Fibroblast of lung (primary cell): ENCODE data around the gene NARF.

ENCODE experiments used
- CTCF ChIP-seq, 2 donors: IDR thresholded peaks in 1 of 2; conservative IDR thresholded peaks in 1 of 2; 1 replicate in 1 of 2; 2 replicates in 1 of 2; pipeline ENCODE4 v1.5.1; 2011 to 2012; ENCODE audit warnings: low read length in 2 of 2, control low read depth in 1 of 2, inconsistent platforms in 1 of 2, low read depth in 1 of 2, mild to moderate bottlenecking in 1 of 2
- EZH2 ChIP-seq: IDR thresholded peaks from 2 replicates; pipeline ENCODE4 v1.5.1; 2012; ENCODE audit warnings: low read length, control low read depth, mild to moderate bottlenecking; ENCODE audit errors: missing control alignments

GRCh38 chr17:82483836-82484235 lies 25.3 kb downstream of the NARF start:
- TF ChIP-seq EZH2 = no peak
- no peak for TF ChIP-seq CTCF (conservative IDR thresholded peaks at IDR 0.05 in 1 of 2, IDR thresholded peaks at IDR 0.05 in 1 of 2; ENCODE audit: low read depth in 1 of 2, low read length in 2 of 2)
